Nucleus accumbens (tissue), 56 donors: ENCODE data around the gene MLLT6.
"Not testable (repeated sequence)": the region's sequence is repeated elsewhere in the genome, so short reads cannot be mapped to it uniquely, and the experiment has no call there.

Experiments used
- DNase-seq, 56 donors: peaks; one replicate each; lab custom pipeline; 2025; lab: John Stamatoyannopoulos, UW

The MLLT6 gene

DNA sequence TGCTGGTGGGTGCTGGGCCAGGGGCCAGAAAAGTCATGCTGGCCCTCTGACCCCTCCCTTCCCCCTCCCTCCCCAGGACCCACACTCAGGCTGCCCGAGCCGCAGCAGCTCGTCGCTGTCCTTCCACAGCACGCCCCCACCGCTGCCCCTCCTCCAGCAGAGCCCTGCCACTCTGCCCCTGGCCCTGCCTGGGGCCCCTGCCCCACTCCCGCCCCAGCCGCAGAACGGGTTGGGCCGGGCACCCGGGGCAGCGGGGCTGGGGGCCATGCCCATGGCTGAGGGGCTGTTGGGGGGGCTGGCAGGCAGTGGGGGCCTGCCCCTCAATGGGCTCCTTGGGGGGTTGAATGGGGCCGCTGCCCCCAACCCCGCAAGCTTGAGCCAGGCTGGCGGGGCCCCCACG lies 16.7 kb downstream of the MLLT6 start:
- DNase-seq = no peak

DNA sequence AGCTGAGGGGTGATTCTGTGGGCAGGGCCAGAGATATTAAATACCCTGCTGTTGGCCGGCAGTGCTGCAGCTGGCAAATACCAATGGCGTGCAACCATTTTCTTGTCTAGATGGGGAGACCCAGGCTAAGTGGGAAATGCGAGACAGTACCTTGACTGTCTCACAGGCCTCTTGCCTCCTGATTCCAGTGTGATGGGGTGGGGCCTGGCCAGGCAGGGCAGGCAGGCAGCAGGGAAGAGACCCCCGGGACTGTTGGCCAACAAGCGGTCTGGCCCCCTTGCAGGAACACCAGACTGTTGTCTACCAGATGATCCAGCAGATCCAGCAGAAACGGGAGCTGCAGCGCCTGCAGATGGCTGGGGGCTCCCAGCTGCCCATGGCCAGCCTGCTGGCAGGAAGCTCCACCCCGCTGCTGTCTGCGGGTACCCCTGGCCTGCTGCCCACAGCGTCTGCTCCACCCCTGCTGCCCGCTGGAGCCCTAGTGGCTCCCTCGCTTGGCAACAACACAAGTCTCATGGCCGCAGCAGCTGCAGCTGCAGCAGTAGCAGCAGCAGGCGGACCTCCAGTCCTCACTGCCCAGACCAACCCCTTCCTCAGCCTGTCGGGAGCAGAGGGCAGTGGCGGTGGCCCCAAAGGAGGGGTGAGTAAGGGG lies 19.4 kb downstream of the MLLT6 start:
- peak in 54 of 56 donors; percentile 33 to 94 (median 84) for DNase-seq

DNA sequence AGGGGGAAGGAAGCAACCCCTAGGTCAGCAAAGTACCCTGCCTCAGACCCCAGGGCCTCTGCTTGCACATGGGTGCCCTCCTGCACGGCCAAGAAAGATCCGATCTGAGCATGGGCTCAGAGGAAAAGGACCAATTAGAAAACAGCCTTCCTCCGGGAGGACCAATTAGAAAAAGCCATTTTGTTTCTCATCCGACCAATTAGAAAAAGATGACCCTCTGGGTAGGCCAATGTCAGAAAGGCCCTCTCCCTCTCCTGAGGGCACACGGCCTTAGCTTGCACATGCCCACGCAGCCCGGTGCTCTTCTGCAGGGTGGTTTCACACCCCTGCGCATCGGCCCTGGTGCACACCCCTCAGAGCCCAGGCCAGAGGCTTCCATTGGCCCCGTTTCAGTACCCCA lies 20.0 kb downstream of the MLLT6 start:
- peak in 1 of 56 donors; percentile 50 for DNase-seq

DNA sequence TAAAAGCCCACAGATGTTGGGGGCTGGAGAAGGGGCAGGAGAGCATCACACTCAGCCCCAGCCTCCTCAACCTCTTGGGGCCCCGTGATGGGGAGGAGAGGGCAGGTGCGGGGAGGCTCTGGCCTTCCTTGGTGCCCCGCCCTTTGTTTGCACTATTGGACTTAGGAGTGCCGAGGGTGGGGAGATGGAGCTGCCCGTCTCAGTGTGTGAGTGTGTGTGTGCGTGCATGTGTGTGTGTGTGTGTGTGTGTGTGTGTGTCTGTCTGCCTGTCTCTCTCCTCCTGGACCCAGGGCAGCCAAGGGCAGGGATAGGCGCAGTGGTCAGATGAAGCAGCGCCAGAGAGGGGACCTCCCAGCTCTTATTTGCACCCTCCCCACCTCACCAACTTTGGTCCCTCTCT lies 21.1 kb downstream of the MLLT6 start:
- not testable (repeated sequence) for DNase-seq

DNA sequence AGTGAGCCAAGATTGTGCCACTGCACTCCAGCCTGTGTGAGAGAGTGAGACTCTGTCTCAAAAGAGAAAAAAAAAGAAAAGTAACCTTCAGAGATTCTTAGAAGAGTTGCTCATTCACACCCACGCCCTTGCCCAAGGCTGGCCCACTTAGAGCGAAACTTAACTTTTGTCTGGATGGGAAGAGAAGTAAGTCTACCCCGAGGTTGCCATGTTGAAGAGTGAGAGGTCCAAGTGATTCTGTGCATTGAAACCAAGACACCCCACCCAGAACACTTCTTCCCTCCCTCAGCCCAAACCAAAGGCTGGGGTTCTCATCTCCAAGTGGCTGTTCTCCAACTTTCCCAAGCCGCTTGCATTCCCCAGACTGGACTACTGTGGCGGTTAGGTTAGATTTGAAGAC lies 22.7 kb downstream of the MLLT6 start:
- no peak for DNase-seq

DNA sequence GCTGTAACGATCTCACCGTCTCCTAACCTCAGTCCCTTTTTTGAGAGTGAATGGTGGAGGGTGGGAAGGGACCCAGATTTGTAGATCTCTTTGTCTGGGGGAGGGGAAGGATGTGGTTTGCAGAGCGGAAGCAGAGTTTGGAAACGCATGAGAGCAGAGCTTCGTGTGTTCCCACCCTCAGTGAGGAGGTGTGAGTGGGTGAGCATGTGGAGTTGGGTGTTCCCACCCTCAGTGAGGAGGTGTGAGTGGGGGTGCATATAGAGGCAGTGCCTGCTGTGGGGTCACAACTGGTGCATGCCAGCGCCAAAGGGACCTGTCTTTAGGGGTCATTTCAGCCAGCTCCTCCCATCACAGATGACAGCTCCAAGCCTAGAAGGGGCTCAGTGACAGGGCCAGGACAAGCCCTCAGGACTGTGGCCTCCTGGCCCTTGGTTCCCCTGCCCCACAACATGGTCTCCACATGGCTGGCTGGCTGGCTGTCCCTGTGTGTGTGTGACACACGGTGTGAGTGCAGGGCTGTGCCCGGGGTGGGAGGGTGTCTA lies 23.3 kb downstream of the MLLT6 start:
- DNase-seq = no peak

DNA sequence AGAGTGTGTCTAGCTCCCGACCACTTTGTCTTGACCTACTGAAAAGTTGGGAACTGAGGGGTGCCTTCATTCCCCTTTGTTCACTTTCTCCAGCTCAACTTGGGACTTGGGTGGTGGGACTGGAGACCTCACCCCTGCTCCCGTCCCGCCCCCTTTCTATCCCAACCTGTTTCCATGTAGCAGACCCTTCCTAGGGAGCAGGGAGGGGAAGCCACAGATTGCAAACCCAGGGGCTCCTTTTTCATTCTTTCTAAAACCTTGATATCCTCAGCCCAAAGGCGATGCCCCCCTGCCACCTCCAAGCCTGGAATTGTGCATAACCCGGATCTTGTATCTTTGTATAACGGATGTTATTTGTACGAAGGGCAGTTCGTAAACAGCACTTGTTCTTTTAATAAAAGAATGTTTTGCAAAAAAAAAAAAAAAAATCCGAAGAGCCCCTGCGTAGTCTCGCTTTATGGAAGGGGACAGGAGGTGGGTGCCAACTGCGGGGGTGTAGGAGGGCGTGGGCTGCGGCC lies 24.4 kb downstream of the MLLT6 start:
- no peak for DNase-seq

DNA sequence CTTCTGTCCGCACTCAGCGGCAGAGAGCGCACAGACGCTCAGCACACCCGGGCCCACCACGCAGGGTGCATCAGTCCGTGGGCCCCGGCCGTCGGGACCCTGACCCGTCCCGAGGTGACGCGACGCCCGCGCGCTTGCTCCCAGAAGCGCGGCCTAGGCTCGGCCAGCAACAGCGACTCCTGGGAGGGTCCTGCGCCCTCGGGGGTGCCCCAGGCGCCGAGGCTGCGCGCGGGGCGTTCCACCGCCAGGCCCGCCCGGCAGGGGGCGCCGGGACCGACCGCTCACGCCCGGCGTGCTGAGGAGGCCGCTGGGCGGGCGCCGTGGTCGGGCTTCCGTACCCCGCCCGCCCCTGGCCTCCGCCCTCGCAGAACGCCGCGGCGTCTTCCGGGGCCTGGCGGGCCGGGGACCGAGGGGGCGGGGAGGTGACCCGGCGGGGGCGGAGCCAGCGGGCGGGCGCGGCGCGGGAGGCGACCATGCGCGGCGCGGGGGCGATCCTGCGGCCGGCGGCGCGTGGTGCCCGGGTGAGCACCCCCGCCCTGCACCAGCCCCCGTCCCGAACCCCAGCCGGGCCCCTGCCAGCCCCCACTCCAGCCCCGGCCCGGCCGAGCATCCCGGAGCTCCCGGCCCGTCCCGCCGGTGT lies 24.9 kb downstream of the MLLT6 start, which contains the start of gene CISD3:
TSS of gene CISD3 (plus strand) at position 456 of the 640 bp plus-strand sequence. CDS start at position 474, 18 bp downstream.
- peak in 50 of 56 donors; percentile 25 to 89 (median 62) for DNase-seq

DNA sequence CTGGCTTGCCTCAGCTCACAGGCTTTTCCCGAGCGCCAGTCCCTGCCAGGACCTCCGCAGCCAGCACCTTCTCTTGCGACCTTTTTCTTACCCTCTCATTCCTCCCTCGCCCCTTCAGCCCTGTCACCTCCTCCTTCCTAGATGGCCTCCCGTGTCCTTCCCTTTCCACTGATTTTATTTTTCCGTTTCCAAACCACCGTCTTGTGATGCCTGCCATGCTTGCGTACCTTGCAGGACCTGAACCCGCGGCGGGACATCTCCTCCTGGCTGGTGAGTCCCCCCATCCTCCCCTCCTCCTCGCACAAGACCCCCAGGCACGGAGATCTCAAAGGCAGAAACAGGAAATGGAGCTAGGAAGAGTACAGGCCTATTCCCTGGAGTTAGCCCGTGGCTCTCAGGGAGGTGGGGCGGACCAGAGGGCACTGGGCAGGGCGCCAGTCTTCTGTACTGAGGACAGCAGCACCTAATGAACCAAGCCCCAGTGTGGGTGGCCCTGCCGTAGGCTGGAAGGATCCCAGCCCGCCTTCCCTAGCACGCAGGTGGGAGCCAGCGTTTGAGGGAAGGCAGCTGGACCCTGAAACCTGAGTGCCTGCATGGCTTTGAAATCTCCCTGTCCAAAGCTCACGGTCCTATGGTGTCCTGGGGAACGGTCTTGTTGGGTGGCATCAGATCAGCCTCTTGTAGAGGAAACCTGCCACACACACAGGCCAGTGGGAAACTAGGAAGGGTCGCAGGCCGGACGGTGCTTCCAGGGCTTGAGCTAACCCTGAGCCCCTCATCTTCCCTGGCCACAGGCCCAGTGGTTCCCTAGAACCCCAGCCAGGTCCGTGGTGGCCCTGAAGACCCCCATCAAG lies 25.7 kb downstream of the MLLT6 start:
- DNase-seq = peak in 23 of 56 donors; percentile 24 to 67 (median 43)

DNA sequence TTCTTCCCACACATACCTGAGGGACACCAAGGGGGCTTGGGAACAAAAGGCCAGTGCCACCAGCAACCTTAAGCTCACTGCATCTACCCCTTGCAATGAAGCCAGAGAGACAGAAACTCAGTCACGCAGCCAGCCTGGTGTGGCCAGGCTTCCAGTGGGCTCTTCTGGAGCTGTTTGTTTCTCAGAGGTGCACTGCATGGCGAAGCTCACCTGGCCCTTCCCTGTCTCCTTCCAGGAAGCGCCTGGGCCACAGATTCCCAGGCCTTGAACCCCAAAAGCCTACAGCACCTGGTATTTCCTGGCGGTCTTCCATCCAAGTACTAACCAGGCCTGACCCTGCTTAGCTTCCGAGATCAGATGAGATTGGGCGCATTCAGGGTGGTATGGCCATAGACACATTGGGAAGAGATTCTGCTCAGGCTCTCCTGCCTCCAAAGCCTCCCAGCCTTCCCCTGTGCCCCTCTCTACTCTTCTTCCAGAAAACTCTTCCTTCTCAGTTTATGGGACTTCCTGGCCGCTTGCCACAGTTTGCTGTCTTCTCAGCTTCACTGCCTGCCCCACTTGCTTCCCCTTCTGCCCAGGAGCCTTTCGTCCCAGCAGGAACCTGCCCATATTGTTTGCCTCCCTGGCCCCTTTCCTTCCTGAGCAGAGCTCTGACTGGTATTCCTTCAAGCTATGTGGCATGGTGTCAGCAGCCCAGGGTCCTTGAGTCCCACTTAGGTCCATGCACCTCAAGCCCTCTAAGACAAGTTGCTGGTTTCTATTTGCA lies 26.6 kb downstream of the MLLT6 start:
- no peak for DNase-seq

DNA sequence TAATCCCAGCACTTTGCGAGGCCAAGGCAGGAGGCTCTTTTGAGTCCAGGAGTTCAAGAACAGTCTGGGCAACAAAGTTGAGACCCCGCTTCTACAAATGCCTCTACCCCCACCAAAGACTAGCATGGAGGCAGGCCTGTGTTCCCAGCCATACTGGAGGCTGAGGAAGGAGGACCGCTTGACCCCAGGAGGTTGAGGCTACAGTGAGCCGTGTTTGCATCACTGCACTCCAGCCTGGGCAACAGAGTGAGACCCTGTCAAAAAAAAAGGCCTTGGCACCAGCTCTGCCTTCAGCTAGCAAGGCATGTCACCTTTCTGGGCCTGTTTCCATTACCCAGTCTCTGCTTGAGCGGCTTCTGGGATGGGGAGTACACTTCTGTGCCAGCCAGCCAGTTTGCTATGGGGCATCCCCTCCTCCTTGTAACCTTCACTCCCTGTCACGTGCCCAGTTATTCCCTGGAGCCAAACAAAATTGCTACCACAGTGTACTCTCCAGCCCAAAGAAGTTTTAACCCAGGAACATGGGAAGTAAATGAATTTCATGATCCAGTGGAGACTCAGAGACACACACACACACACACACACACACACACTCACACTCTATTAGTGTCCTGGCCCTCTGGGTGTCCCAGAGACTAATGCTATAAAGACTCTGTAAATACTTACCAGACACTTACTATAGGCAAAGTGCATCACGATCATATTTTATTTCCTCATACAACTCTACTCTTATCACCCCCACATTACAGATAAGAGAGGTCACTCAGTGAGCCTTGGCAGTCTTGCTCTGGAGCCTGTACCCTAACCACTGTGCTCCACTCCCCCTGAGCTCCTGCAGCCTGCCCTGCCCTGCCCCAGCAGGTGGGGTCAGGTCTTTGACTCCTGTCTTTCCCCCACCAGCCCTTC lies 27.6 kb downstream of the MLLT6 start:
- peak in 1 of 56 donors; percentile 15 for DNase-seq

DNA sequence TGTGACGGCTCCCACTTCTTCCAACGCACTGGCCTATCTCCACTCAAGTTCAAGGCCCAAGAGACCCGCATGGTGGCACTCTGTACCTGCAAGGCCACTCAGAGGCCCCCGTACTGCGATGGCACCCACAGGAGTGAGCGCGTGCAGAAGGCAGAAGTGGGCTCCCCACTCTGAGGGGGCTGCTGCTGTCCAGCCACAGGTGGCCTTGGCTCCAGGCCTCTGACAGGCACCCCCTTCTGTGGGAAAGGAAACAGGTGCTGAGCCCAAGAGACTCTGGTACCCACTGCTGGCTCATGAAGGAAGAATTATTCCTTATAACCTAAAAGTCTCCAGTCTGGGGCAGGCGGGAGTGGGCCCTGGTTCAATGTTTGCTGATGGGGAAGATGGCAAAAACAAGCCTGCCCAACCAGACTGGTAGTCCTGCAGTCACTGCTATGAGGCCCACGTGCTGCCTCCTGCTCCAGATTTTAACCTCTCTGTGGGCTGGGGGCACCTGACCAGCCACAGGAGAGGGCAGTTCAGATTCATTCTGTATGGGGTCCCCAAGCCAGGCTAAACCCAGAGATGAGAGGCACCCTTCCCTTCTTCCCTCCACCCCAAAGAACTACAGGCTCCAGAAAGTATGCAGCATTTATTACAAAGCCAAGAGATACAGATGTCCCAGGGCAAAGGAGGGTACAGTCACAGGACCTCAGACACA lies 28.4 kb downstream of the MLLT6 start:
- DNase-seq = no peak

DNA sequence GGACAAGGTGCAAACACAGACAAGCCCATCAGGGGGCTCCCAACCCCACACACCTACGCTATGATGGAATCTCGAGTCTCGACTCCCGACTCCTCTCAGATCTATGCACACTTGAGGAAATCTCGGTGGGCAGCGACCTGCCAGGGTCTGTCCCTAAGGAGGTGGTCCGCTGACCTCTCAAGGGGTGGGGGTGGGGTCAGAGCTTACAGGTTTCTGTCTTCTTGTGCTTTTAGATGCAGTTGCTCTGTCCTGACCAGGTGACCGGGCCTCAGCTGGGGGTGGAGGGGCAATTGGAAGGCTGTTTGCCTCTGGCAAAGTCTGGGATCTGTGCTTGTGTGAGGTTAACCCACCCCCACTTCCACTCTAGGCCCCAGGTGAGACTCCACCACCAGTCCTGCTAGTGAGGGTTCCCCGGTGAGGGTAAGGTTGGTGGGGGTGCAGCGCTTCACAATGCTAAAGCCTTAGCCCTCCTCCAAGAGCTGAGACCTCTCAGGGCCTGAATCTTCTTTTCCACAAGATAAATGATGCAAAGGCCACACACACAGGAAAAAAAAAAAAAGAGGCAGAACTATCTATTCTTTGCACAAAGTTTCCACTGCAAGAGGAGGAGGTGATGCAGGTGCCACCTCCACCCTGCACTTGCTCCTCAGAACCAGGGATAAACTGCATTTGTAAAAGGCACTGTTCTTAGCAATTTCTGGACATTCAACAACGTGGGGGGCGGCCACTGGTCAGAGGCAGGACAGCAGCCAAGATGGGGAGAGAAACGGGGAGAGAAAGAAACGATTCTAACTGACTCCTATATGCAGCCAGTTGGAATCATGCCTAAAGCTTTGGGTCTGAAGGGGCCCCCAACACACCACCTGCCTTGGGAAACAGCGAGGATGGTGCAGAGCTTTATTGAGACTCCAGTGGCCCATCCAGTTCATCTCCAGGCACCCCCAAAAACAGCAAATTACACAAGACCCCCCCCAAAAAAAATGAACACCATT lies 29.2 kb downstream of the MLLT6 start:
- no peak for DNase-seq

DNA sequence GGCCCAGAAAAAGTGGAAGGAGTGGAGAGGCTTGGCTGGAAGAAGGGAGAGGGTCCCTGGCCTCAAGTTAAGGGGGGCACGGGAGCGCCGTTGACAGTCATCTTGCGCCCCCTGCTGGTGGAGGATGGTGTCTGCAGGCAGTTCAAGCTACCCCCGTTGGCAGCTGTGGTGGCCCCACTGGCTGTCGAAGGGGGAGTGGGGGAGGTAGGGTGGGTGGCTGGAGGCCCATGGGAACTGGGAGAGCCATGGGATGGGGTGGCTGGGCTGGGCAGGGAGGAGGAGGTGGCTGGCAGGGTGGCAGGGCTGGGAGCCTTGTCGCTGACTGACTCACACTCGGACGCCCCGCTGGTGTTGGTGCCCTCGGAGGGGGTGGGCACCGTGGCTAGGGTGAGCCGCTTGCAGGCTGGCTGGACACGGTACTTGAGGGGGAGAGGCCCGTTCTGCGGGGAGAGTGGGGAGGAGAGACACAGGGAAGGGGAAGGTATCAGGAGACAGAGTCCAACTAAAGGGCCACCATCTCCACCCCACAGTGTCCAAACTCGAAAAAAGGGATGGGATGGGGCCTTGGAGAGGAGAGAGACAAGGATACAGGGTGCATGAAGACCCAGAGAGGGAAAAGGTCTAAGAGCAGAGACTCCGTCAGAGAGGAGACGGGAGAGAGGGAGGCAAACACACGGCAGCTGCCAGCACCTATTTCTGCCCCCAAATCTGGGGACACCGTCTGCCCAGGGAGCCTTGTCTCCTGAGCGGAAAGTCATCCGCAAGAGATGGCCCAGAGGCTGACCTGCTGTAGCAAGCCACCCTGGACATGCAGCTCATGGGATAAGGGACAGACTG lies 30.3 kb downstream of the MLLT6 start:
- DNase-seq = peak in 40 of 56 donors; percentile 15 to 76 (median 42)

DNA sequence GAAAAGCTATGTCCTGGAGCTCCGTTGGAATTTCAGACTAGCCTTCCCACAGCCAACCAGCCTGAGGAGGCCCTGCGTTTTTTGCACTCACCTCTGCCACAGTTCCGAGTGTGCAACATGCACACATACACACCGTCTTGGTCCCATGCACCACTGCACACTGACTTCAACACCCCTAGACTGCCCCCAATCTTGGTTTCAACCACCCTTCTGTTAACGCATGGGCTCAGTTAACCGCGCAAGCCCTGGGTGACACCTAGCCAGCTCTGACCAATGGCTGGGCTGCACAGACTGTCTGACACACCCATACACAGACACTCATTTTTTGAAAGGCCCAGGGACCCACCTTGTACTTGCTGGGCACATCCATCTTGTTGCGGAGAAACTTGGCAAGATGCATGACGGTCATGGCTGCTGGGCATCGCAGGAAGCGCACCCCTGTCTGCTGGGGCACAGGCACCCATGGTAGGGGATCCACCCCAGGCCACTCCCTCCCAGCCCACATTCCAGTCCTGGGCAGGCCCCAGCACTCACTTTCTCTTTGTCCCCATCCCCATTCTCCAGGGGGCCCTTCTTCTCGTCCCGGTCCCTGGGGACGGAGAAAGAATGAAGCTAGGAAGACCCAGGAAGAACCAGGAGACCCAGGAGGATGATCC lies 33.1 kb downstream of the MLLT6 start:
- no peak for DNase-seq

DNA sequence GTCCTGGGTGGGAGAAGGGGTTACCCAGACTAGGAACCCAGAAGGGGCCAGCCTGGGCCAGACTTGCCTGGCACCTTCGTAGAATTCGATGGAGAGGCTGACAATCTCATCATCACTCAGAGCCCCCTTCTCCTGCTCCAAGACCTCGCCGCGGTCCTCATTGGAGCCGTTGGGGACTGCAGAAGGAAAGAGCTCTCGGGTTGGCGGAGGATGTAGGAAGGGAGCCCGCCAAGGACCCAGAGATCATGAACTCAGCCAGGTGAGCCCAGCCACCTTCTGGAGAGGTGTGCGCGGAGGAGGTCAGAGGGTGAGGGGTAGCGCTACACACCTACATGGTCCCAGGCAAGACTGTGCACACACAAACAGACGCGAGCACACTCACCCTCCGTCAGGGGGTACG lies 33.6 kb downstream of the MLLT6 start:
- no peak for DNase-seq
